ENCODE results near the gene RGL1. TPM values are rescaled to one million over a fixed set of nuclear protein-coding genes. Genes with fewer than 3 reads are reported as not detected.

Gene RGL1
- total RNA-seq, 1 experiment from 2014 or later, result 4.8 TPM

GRCh38 chr1:183916574-183916973 is 111.7 kb downstream of the RGL1 start:
- H3K9me3 Mint-ChIP-seq (ENCODE audit: low read depth, unreplicated experiment), result no peaks in the 10 kb centered on the region
- H3K27ac Mint-ChIP-seq (ENCODE audit: unreplicated experiment), result peak overlapping the region; percentile 3
- H3K36me3 Mint-ChIP-seq (ENCODE audit: insufficient read depth, unreplicated experiment), result no peaks in the 10 kb centered on the region
- no TSS peak for BruUV-seq (replicated peaks)
- DNase-seq, result no peak
- TF ChIP-seq, protein P1, sequence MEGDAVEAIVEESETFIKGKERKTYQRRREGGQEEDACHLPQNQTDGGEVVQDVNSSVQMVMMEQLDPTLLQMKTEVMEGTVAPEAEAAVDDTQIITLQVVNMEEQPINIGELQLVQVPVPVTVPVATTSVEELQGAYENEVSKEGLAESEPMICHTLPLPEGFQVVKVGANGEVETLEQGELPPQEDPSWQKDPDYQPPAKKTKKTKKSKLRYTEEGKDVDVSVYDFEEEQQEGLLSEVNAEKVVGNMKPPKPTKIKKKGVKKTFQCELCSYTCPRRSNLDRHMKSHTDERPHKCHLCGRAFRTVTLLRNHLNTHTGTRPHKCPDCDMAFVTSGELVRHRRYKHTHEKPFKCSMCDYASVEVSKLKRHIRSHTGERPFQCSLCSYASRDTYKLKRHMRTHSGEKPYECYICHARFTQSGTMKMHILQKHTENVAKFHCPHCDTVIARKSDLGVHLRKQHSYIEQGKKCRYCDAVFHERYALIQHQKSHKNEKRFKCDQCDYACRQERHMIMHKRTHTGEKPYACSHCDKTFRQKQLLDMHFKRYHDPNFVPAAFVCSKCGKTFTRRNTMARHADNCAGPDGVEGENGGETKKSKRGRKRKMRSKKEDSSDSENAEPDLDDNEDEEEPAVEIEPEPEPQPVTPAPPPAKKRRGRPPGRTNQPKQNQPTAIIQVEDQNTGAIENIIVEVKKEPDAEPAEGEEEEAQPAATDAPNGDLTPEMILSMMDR (IDR thresholded peaks at IDR 0.05; ENCODE audit: unreplicated experiment), result no peak
- no peaks in the 10 kb centered on the region for H3K27me3 Mint-ChIP-seq (ENCODE audit: unreplicated experiment)
- intact Hi-C loops (cut with micrococcal nuclease; ENCODE audit: unreplicated experiment), result loop anchor here (1.0 to 10.0 kb wide), 3 partner anchors 112 to 261 kb away; partner anchors contain the start of gene RGL1
- H3K4me1 Mint-ChIP-seq (ENCODE audit: low read depth, unreplicated experiment), result peaks cover 24% of the 10 kb centered on the region
- CTCF ChIA-PET, result interaction anchor here (0.6 to 2.6 kb wide), 16 partner anchors 16 to 422 kb away, joined by 3 to 67 read pairs (median 4); partner anchors contain the start of gene APOBEC4
- no peak overlapping the region for H3K4me3 Mint-ChIP-seq (ENCODE audit: low read depth, unreplicated experiment)

DNA sequence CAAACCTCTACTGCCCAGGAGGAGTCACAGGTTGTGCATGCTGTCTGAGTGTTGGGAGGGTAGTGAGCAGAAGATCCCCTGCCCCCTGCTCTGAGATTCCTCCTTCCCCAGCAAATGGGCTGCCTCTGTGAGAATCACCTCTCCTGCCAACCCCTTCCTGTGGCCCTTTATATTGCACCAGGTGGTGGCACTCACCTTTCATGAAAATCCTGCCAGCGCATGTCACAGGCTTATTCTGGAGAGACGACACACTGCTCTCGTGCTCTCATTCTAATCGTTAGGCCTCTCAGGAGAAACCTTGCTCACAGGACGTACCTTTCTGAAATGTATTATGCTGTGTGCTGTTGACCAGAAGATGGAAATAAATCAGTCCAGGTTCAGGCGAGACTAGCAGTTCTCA is 113.7 kb downstream of the RGL1 start:
- no TSS peak for BruUV-seq (replicated peaks)
- H3K9me3 Mint-ChIP-seq (ENCODE audit: low read depth, unreplicated experiment), result no peaks in the 10 kb centered on the region
- H3K4me1 Mint-ChIP-seq (ENCODE audit: low read depth, unreplicated experiment), result peaks cover 24% of the 10 kb centered on the region
- TF ChIP-seq, protein P1 (IDR thresholded peaks at IDR 0.05; ENCODE audit: unreplicated experiment), result no peak
- H3K27ac Mint-ChIP-seq (ENCODE audit: unreplicated experiment), result no peak overlapping the region
- intact Hi-C loops (cut with micrococcal nuclease; ENCODE audit: unreplicated experiment), result loop anchor here (10.0 kb wide), 2 partner anchors 114 to 234 kb away; partner anchors contain the start of gene RGL1
- DNase-seq, result peak; percentile 21
- no peaks in the 10 kb centered on the region for H3K36me3 Mint-ChIP-seq (ENCODE audit: insufficient read depth, unreplicated experiment)
- H3K4me3 Mint-ChIP-seq (ENCODE audit: low read depth, unreplicated experiment), result no peak overlapping the region
- CTCF ChIA-PET, result no interaction called here
- no peaks in the 10 kb centered on the region for H3K27me3 Mint-ChIP-seq (ENCODE audit: unreplicated experiment)

DNA sequence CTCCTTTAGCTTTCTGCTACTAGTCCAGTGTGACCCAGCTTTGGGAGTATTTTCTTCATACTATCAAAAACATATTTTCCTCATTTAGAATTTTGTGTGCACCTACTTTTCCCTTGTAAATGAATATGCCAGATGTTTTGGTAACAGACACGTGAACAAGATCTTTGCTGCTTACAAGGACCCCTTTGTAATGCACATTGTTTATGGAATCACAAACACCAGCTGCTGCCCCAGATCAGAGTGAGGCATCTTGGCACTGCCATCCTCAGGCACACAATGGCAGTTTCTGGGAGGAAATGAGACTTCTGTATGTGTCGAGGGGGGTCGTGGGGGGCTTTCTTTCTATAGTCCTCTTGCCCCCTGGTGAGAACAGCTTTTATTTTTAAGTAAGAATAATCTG is 115.7 kb downstream of the RGL1 start:
- TF ChIP-seq, protein P1 (IDR thresholded peaks at IDR 0.05; ENCODE audit: unreplicated experiment), result no peak
- H3K27me3 Mint-ChIP-seq (ENCODE audit: unreplicated experiment), result no peaks in the 10 kb centered on the region
- DNase-seq, result no peak
- no peak overlapping the region for H3K27ac Mint-ChIP-seq (ENCODE audit: unreplicated experiment)
- H3K9me3 Mint-ChIP-seq (ENCODE audit: low read depth, unreplicated experiment), result no peaks in the 10 kb centered on the region
- CTCF ChIA-PET, result no interaction called here
- no TSS peak for BruUV-seq (replicated peaks)
- peaks cover 11% of the 10 kb centered on the region for H3K4me1 Mint-ChIP-seq (ENCODE audit: low read depth, unreplicated experiment)
- intact Hi-C loops (cut with micrococcal nuclease; ENCODE audit: unreplicated experiment), result no loop called here
- no peaks in the 10 kb centered on the region for H3K36me3 Mint-ChIP-seq (ENCODE audit: insufficient read depth, unreplicated experiment)
- no peak overlapping the region for H3K4me3 Mint-ChIP-seq (ENCODE audit: low read depth, unreplicated experiment)

DNA sequence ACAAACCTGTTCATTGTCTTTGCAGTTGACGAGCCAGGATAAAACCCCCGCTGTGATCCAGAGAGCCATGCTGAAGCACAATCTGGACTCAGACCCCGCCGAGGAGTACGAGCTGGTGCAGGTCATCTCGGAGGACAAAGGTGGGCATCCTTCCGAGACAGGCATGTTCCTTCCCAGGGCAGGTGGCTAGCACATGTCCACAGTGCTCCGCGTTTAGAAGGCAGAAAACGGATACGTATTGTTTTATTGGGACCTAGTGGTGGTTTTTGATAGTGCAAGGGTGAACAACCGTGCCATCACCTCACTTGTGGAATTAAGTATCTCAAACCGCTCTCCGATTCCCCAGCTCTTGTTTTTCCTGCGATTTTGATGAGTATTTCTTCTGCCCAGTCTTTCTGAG is 117.3 kb downstream of the RGL1 start:
- Mint-ChIP-seq H3K4me3 (ENCODE audit: low read depth, unreplicated experiment) (no peak overlapping the region), H3K36me3 (ENCODE audit: insufficient read depth, unreplicated experiment) (no peaks in the 10 kb centered on the region), H3K27ac (ENCODE audit: unreplicated experiment) (no peak overlapping the region), H3K27me3 (ENCODE audit: unreplicated experiment) (no peaks in the 10 kb centered on the region), H3K4me1 (ENCODE audit: low read depth, unreplicated experiment) (no peaks in the 10 kb centered on the region), H3K9me3 (ENCODE audit: low read depth, unreplicated experiment) (no peaks in the 10 kb centered on the region)
- DNase-seq, result no peak
- CTCF ChIA-PET, result no interaction called here
- intact Hi-C loops (cut with micrococcal nuclease; ENCODE audit: unreplicated experiment), result no loop called here
- TF ChIP-seq, protein P1 (IDR thresholded peaks at IDR 0.05; ENCODE audit: unreplicated experiment), result peak; percentile 42
- BruUV-seq (replicated peaks), result no TSS peak
